ENCODE measurements around the gene KCNMB2. TPM values are rescaled to one million over a fixed set of nuclear protein-coding genes. Genes with fewer than 3 reads are reported as not detected.

The KCNMB2 gene
- total RNA-seq, 2 donors from 2014 or later, result not detected

DNA sequence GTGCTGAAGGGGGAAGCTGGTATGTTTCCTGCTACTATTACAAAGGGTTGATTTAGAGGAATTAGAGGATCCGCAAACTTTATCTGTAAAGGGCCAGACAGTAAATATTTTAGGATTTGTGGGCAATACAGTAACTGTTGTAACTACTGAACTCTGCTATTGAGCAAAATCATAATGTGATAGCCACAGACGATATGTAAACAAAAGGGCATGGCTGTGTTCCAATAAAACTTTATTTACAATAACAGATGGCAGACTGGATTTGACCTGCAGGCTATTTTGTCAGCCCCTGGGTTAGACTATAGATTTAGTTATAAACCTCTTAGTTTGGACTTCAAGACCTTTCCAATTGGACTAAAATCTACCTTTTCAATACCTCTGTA, 27.8 kb upstream of the KCNMB2 start:
- H3K9me3 ChIP-seq (ENCODE audit: control insufficient read depth, low read length), result no peaks in the 10 kb centered on the region
- WGBS, 2 experiments (ENCODE audit: insufficient coverage in 1 of 2, insufficient read length in 1 of 2), result 73 to 100% methylated on average over 1 to 2 of the region's 2 CpGs
- Mint-ChIP-seq H3K4me3 (no peak overlapping the region), H3K36me3 (ENCODE audit: low read depth) (no peaks in the 10 kb centered on the region), H3K27ac (no peak overlapping the region), H3K27me3 (ENCODE audit: insufficient read depth) (no peaks in the 10 kb centered on the region), H3K4me1 (peaks cover 10% of the 10 kb centered on the region), H3K9me3 (no peaks in the 10 kb centered on the region)
- H3K4me3 ChIP-seq (ENCODE audit: low read length), result peak overlapping the region; percentile 64
- no peaks in the 10 kb centered on the region for H3K36me3 ChIP-seq (ENCODE audit: control insufficient read depth, insufficient read depth, low read length)
- H3K4me1 ChIP-seq (ENCODE audit: control insufficient read depth, insufficient read depth, low read length), result peaks cover 6% of the 10 kb centered on the region
- H3K9ac ChIP-seq (ENCODE audit: extremely low read depth, low read length, poor library complexity, severe bottlenecking), result no peak overlapping the region
- no peak overlapping the region for H3K27ac ChIP-seq (ENCODE audit: low read depth, low read length)
- H3K27me3 ChIP-seq (ENCODE audit: control insufficient read depth, insufficient read depth, low read length, poor library complexity, severe bottlenecking), result no peaks in the 10 kb centered on the region
- DNase-seq, result no peak
- TF ChIP-seq, protein P1, sequence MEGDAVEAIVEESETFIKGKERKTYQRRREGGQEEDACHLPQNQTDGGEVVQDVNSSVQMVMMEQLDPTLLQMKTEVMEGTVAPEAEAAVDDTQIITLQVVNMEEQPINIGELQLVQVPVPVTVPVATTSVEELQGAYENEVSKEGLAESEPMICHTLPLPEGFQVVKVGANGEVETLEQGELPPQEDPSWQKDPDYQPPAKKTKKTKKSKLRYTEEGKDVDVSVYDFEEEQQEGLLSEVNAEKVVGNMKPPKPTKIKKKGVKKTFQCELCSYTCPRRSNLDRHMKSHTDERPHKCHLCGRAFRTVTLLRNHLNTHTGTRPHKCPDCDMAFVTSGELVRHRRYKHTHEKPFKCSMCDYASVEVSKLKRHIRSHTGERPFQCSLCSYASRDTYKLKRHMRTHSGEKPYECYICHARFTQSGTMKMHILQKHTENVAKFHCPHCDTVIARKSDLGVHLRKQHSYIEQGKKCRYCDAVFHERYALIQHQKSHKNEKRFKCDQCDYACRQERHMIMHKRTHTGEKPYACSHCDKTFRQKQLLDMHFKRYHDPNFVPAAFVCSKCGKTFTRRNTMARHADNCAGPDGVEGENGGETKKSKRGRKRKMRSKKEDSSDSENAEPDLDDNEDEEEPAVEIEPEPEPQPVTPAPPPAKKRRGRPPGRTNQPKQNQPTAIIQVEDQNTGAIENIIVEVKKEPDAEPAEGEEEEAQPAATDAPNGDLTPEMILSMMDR (conservative IDR thresholded peaks at IDR 0.05), result no peak

DNA sequence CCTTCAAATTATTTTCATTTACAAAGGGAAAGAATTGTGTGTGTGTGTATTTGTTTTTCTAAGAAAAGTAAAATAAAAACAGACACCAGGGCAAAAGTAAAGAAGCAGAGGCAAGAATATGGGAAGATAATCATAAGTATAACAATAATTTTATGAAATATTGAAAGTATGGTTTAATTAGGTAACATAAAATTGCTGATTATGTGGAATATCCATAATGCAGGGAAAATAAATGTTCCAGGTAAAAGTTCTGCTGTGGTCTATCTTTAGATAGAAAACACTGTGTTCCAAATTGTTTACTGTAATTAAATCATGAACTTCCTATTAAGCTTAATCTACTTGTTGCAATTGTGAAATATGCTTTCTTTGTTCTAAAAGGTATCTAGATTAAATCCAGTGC, 25.7 kb upstream of the KCNMB2 start:
- no peak overlapping the region for H3K4me3 Mint-ChIP-seq
- TF ChIP-seq, protein P1 (conservative IDR thresholded peaks at IDR 0.05), result no peak
- Histone ChIP-seq H3K27me3 (ENCODE audit: control insufficient read depth, insufficient read depth, low read length, poor library complexity, severe bottlenecking) (no peaks in the 10 kb centered on the region), H3K9me3 (ENCODE audit: control insufficient read depth, low read length) (no peaks in the 10 kb centered on the region), H3K9ac (ENCODE audit: extremely low read depth, low read length, poor library complexity, severe bottlenecking) (no peak overlapping the region), H3K4me3 (ENCODE audit: low read length) (no peak overlapping the region), H3K4me1 (ENCODE audit: control insufficient read depth, insufficient read depth, low read length) (peaks cover 6% of the 10 kb centered on the region), H3K27ac (ENCODE audit: low read depth, low read length) (no peak overlapping the region), H3K36me3 (ENCODE audit: control insufficient read depth, insufficient read depth, low read length) (no peaks in the 10 kb centered on the region)
- DNase-seq, result no peak
- peaks cover 10% of the 10 kb centered on the region for H3K4me1 Mint-ChIP-seq
- no peaks in the 10 kb centered on the region for H3K36me3 Mint-ChIP-seq (ENCODE audit: low read depth)
- H3K9me3 Mint-ChIP-seq, result no peaks in the 10 kb centered on the region
- no peak overlapping the region for H3K27ac Mint-ChIP-seq
- no peaks in the 10 kb centered on the region for H3K27me3 Mint-ChIP-seq (ENCODE audit: insufficient read depth)

DNA sequence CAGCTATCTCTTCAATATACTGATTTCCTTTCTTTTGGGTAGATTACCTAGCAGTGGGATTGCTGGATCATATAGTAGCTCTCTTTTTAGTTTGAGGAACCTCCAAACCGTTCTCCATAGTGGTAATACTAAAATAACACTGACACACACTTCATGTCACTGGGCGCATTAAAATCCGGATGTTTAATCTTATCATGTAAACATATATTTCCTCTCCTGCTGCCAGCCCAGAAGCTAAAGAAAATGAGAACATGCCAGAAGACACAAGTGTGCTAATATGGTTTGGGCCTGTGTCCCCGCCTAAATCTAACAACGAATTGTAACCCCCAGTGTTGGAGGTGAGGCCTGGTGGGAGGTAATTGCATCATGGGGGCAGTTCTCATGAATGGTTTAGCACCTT, 23.6 kb upstream of the KCNMB2 start:
- H3K9me3 ChIP-seq (ENCODE audit: control insufficient read depth, low read length), result no peaks in the 10 kb centered on the region
- no peak overlapping the region for H3K4me3 Mint-ChIP-seq
- 69 to 90% methylated on average over 2 to 5 of the region's 5 CpGs for WGBS, 2 experiments (ENCODE audit: insufficient coverage in 1 of 2, insufficient read length in 1 of 2)
- no peaks in the 10 kb centered on the region for H3K27me3 ChIP-seq (ENCODE audit: control insufficient read depth, insufficient read depth, low read length, poor library complexity, severe bottlenecking)
- H3K4me3 ChIP-seq (ENCODE audit: low read length), result no peak overlapping the region
- no peak for DNase-seq
- peaks cover 15% of the 10 kb centered on the region for H3K4me1 Mint-ChIP-seq
- peaks cover 6% of the 10 kb centered on the region for H3K4me1 ChIP-seq (ENCODE audit: control insufficient read depth, insufficient read depth, low read length)
- H3K9ac ChIP-seq (ENCODE audit: extremely low read depth, low read length, poor library complexity, severe bottlenecking), result no peak overlapping the region
- H3K27me3 Mint-ChIP-seq (ENCODE audit: insufficient read depth), result no peaks in the 10 kb centered on the region
- H3K27ac Mint-ChIP-seq, result no peak overlapping the region
- H3K9me3 Mint-ChIP-seq, result no peaks in the 10 kb centered on the region
- no peaks in the 10 kb centered on the region for H3K36me3 Mint-ChIP-seq (ENCODE audit: low read depth)
- TF ChIP-seq, protein P1 (conservative IDR thresholded peaks at IDR 0.05), result no peak
- H3K27ac ChIP-seq (ENCODE audit: low read depth, low read length), result no peak overlapping the region
- H3K36me3 ChIP-seq (ENCODE audit: control insufficient read depth, insufficient read depth, low read length), result no peaks in the 10 kb centered on the region
